ENCODE data around the gene KLHL35.

Gene KLHL35

DNA sequence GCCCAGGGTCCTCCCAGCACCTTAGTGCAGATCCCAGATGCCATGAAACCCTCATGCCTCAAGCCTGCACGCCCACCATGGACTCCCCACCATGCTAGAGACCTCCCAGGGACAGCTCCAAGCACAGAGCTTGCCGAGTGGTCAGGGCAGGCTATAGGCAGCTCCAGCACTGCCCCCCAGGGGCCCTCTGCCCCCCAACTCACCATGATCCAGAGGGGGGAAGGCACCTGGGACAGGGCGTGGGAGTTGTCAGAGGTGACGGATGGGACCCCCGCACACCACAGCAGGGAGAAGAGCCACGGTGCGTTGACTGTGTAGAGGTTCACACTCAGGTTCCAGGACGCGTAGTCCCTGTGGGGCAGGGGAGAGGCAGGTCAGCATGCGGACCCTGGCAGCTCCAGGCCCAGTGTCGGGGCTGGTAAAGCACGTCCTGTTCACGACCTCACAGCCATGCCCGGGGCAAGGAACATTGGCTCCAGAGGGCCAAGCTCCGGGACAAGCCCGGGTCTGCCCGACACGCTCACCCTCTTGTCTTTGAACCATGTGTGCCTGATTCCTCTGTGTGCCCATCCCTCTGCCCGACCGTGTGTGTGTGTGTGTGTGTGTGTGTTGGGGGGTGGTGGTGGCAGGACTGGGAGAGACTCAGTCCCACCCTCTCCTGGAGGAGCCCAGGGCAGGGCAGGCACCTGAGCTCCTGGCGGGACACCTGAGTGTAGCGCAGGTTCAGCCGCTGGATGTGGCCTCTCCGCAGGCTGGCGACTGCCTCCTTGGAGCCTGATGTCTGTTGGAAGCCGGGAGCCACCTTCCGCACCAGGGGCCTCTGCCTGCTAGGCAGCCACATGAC lies 8.2 kb upstream of the KLHL35 start:
- DNase-seq, result no peak

DNA sequence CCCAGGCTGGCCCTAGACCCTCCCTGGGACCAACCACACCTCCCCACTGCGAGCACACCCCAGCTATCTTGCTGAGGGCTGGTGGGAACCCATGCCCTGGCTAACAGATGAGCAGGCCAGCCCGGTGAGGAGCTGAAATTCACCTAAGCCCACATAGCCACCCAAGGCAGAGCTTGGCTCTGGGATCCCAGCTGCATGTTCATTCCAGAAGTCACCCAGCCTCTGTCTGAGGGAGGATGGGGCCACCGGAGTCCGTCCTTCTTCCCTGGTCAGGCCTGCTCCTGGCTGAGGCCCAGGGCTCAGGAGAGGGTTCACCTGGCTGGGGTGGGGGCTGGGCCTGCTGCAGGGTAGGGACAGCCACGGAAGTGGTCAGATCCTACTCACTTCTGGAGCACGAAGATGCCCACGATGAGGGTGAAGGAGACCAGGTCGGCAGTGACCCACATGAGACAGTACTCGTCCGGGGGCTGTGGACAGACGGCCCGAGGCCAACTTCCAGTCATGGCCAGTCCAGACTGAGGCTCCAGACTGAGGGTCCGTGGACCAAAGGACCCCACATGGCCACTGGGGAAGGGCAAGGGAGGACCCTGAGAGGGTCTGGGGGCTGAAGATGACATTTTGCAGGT lies 6.6 kb upstream of the KLHL35 start:
- no peak for DNase-seq

GRCh38 chr11:75439026-75439425 lies 6.0 kb upstream of the KLHL35 start:
- DNase-seq, result no peak

GRCh38 chr11:75437966-75438659 lies 5.1 kb upstream of the KLHL35 start:
- DNase-seq, result no peak

DNA sequence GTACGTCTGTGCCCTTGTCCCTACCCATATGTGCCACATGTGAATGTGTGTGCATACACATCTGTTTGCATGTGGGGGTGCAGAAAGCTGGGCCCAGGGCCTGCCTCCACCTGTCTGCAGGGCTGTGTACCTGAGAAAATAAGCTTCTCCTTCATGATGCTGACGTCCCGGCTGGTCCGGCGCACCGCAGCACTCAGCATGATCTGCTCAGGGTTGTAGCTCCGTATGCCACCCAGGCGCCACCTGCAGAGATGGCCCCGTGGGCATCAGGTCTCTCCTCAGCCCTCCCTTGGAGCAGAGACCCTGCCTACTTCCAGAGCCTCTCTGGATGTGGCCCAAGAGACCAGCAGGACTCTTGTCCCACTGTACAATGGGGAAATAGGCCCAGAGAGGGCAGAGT lies 3.8 kb upstream of the KLHL35 start:
- DNase-seq, result no peak

DNA sequence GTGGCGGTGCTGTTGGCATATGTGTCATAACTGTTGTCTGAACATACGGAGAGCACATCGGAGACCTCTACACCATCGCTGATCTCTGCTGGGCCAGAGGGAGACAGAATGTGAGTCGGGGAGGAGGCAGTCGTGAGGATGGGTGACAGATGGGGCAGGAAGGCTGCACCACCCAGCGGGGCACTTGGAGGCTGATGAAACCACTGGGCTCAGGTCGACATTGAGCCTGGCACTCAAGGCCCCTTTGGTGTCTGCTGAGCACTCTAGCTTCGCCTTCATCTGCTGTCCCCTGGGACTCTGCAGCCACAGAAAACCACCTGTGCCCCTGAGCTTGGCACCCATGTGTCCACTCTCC lies 2.5 kb upstream of the KLHL35 start:
- no peak for DNase-seq

- no peak for DNase-seq
Observed at GRCh38 chr11:75434886-75435570, 2.0 kb upstream of the KLHL35 start.

- no peak for DNase-seq
Observed at GRCh38 chr11:75434051-75434450, 1.0 kb upstream of the KLHL35 start.

DNA sequence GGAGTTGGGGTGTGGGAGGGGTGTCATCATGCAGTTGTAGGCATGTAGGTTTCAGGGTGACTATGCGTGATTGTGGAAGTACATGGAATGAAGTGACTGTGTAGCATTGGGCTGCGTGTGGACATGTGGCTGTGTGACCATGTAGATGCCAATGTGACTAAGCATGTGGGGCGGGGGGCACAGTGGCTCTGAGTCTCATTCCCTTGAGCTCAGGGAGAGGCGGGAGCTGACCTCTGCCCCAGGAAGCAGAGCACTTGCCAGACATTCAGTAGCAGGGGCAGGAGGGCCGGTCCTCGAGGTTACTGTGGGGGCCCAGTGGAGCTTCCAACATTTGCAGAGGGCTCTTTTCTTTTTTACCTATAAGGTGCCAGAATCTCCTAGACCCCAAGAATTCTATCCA lies 440 bp upstream of the KLHL35 start:
- DNase-seq, result no peak

DNA sequence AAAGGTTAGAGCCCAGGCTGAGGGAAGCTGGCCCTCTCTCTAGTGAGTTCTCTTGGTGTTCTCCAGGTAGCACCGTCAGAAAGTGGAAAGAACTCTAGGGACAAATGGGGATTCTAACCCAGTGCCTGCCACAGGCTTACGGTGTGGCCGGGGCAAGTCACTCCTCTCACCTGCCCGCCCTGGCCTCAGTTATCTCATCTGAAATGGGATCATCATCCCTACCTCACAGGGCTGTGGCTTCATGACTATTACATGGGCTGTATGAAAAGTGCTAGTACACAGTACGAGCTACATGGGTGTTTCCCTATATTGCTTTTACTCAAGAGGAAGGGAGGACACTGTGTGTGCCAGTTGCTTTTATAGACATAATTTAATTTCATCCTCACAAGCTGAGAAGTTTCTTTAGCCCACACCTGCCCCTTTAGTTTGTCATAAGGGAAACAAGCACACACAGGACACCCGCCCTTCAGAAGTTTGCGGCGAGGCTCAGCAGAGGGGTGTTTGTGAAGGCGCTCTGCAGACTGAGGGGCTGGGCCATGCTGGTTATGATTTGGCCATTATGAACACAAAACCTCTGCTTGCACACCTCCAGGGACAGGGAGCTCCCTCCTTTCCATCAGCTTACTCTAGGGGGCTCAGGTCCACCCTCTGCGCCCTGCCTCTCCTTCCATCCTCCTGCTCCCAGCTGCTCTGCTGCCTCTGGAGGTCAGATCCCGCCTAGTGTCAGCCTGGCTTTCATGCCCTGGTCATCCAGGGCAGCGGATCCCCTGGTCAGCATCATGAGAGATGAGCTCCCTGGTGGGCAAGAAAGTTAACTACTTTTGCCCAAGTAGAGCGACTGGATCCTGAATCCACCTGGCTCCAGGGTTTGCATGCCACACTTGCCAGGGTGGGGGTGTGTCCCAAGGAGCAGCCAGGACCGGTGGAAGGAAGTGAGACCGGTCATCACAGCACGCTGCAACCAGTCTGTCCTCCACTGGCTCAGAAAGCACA lies 1.2 kb downstream of the KLHL35 start:
- no peak for DNase-seq

DNA sequence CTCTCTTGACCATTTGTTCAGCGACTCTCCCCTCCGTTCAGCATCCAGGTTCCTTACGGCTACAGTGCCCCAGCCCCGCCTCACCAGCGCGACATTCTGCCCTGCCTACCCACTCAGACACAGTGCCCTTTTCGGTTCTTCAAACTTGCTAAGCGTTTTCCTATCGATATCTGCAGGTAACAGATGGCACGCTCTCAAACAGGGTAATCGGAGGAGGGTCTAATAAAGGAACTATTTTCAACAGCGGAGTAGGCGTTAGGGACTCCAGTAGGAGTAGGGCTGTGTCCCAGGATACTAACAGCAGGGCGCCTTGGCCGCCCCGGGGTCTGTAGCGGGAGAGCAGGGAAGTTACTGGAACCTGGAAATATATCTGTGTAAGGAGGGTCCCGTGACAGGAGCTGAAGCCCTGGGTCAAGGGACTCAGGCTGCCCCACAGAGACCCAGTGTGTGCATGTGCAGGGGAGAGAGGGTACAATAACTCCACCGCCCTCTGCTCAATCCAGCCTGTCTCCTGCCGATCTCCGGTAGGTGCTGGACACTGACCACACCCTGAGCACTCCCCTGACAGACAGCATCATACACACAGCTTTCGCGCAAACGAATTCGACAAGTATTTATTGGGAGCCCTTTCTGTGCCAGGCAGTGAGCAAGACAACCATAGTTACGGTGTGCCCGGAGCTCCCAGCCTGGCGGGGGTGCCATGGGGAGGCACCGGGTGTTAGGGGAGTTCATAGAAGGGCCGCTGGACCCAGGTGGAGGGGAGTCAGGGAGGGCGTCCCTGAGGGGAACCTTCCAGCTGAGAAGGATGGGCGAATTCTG lies 2.1 kb downstream of the KLHL35 start:
- no peak for DNase-seq

GRCh38 chr11:75429902-75430713 lies 2.9 kb downstream of the KLHL35 start:
- peak; percentile 82 for DNase-seq

- DNase-seq, result no peak
Observed at GRCh38 chr11:75429641-75429901, 3.4 kb downstream of the KLHL35 start.

- no peak for DNase-seq
Observed at GRCh38 chr11:75428989-75429640, 3.9 kb downstream of the KLHL35 start.

GRCh38 chr11:75428281-75428724 lies 4.7 kb downstream of the KLHL35 start:
- DNase-seq, result peak; percentile 88

- DNase-seq, result no peak
Observed at GRCh38 chr11:75427181-75427580, 5.8 kb downstream of the KLHL35 start.

DNA sequence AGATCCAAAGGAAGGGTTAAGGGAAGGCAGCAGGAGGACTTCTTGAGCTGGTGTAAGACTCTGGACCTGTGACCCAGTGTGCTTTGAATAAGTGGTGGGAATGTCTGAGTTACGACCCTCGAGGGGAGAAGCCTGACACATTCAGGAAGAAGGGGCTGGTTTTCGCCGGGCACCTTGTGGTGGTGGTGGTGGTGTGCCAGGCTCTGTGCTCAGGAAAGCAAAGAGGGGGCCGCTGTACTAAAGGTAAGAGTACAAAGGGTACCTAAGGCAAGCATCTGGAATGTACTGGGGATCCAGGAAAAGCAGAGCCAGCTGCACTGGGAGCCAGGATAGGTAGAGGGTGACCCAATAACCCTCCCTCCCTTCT lies 6.3 kb downstream of the KLHL35 start:
- DNase-seq, result no peak

- no peak for DNase-seq
Observed at GRCh38 chr11:75425422-75425821, 7.6 kb downstream of the KLHL35 start.

GRCh38 chr11:75424396-75424795 lies 8.6 kb downstream of the KLHL35 start:
- no peak for DNase-seq

- DNase-seq, result no peak
Observed at GRCh38 chr11:75423721-75424120, 9.3 kb downstream of the KLHL35 start.

Measured in left hindlimb (tissue), 1 donor.